ENCODE results near the gene EGLN1.
A peak's percentile ranks its signal among the peaks of the same experiment; 100 is the strongest.

EGLN1 gene

GRCh38 chr1:231428377-231428776 lies 6.3 kb upstream of the EGLN1 start:
- no peak for TF ChIP-seq CTCF (IDR thresholded peaks at IDR 0.05; ENCODE audit: control insufficient read depth, insufficient read depth, low read depth, low read length, missing control alignments)

GRCh38 chr1:231424950-231425805 lies 3.1 kb upstream of the EGLN1 start:
- H3K4me3 ChIP-seq (ENCODE audit: control insufficient read depth, low read depth, low read length), result no peak overlapping the region
- no peak for DNase-seq (ENCODE audit: low read depth)
- TF ChIP-seq CTCF (IDR thresholded peaks at IDR 0.05; ENCODE audit: control insufficient read depth, insufficient read depth, low read depth, low read length, missing control alignments), result no peak

More at GRCh38 chr1:231428377-231428776, 6.3 kb upstream of the EGLN1 start:
- H3K4me3 ChIP-seq (ENCODE audit: control insufficient read depth, low read depth, low read length), result no peak overlapping the region
- no peak for DNase-seq (ENCODE audit: low read depth)

GRCh38 chr1:231423648-231424047 lies 1.6 kb upstream of the EGLN1 start:
- no peak for DNase-seq (ENCODE audit: low read depth)
- H3K4me3 ChIP-seq (ENCODE audit: control insufficient read depth, low read depth, low read length), result no peak overlapping the region
- no peak for TF ChIP-seq CTCF (IDR thresholded peaks at IDR 0.05; ENCODE audit: control insufficient read depth, insufficient read depth, low read depth, low read length, missing control alignments)

GRCh38 chr1:231422798-231423309 lies 767 bp upstream of the EGLN1 start:
- H3K4me3 ChIP-seq (ENCODE audit: control insufficient read depth, low read depth, low read length), result peak overlapping the region; percentile 81
- TF ChIP-seq CTCF (IDR thresholded peaks at IDR 0.05; ENCODE audit: control insufficient read depth, insufficient read depth, low read depth, low read length, missing control alignments), result no peak

GRCh38 chr1:231421546-231421970 lies 529 bp downstream of the EGLN1 start:
- no peak for TF ChIP-seq CTCF (IDR thresholded peaks at IDR 0.05; ENCODE audit: control insufficient read depth, insufficient read depth, low read depth, low read length, missing control alignments)
- no peak for DNase-seq (ENCODE audit: low read depth)
- H3K4me3 ChIP-seq (ENCODE audit: control insufficient read depth, low read depth, low read length), result peak overlapping the region; percentile 81

More at GRCh38 chr1:231422798-231423309, 767 bp upstream of the EGLN1 start:
- DNase-seq (ENCODE audit: low read depth), result no peak

- peak overlapping the region; percentile 81 for H3K4me3 ChIP-seq (ENCODE audit: control insufficient read depth, low read depth, low read length)
- DNase-seq (ENCODE audit: low read depth), result no peak
- TF ChIP-seq CTCF (IDR thresholded peaks at IDR 0.05; ENCODE audit: control insufficient read depth, insufficient read depth, low read depth, low read length, missing control alignments), result no peak
These were observed 1.0 kb downstream of the EGLN1 start for GRCh38 chr1:231420959-231421545.

Measured in AG09309 (cell line).